GM10248 (cell line): ENCODE measurements around the gene NTSR1.
A peak's percentile ranks its signal among the peaks of the same experiment; 100 is the strongest.

ENCODE experiments used
- CTCF ChIA-PET: fragments of 300-600 bp; sonication (Branson Sonifier 250); formaldehyde crosslinking; extraction: SDS; loops from one replicate; lab custom pipeline; 2021; ENCODE audit warnings: antibody characterized with exemption; lab: Yijun Ruan, JAX
- POLR2A ChIA-PET: fragments of 350-650 bp; sonication (Branson Sonifier 250); formaldehyde crosslinking; extraction: SDS; loops from one replicate; lab custom pipeline; 2020; ENCODE audit warnings: antibody characterized with exemption; lab: Yijun Ruan, JAX
- DNase-seq: peaks from one replicate; pipeline ENCODE4 v3.0.0; 2012; ENCODE audit errors: extremely low spot score
- TF ChIP-seq, protein P1 (sequence below): IDR thresholded peaks from 2 replicates; pipeline ENCODE4 v1.5.1; 2012; ENCODE audit warnings: mild to moderate bottlenecking, low read depth; ENCODE audit errors: extremely low read depth, missing control alignments, control extremely low read depth

Gene NTSR1

DNA sequence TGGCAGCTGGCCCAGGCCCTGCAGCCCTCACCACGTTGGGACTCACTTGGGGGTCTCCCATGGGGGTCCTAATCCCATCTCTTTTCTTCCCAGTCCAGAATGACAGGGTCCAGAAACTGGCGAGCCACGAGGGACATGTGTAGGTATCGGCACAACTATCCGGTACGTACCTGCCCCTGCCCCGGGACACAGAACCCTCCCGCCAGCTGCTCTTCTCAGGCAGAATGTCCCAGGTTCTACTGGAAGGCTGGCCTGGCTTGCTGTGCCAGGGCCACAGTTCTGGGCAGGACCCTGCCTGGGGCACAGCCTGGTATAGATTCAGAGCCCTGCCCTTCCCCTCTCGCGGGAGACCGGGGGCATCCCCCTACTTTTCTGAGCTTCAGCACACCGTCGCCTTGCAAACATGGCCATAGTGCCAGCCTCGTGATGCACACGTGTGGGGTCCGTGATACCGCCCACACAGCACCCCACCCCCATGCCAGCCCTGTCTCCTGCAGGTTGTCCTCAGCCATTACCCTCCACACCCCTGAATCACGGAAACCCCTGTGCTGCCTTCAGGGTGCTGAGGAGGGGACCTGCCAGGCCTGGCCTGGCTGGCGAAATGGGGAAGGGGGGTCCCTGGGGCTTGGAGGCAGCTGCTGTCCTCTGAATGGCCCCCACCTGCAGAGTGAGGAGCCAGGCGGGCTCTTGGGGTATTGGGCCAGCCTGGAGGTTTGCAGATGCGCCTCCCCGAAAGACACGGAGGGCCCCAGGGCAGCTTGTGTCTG is 99.0 kb downstream of the NTSR1 start:
- ChIA-PET POLR2A (interaction anchor here (0.7 kb wide), 1 partner anchor 13 kb away, joined by 4 read pairs; no protein-coding TSS in a partner anchor), CTCF (interaction anchor here (0.7 to 3.5 kb wide), 27 partner anchors 8 to 308 kb away, joined by 3 to 24 read pairs (median 4); partner anchors contain the start of genes COL9A3, MRGBP and SLCO4A1)
- TF ChIP-seq, protein P1, sequence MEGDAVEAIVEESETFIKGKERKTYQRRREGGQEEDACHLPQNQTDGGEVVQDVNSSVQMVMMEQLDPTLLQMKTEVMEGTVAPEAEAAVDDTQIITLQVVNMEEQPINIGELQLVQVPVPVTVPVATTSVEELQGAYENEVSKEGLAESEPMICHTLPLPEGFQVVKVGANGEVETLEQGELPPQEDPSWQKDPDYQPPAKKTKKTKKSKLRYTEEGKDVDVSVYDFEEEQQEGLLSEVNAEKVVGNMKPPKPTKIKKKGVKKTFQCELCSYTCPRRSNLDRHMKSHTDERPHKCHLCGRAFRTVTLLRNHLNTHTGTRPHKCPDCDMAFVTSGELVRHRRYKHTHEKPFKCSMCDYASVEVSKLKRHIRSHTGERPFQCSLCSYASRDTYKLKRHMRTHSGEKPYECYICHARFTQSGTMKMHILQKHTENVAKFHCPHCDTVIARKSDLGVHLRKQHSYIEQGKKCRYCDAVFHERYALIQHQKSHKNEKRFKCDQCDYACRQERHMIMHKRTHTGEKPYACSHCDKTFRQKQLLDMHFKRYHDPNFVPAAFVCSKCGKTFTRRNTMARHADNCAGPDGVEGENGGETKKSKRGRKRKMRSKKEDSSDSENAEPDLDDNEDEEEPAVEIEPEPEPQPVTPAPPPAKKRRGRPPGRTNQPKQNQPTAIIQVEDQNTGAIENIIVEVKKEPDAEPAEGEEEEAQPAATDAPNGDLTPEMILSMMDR, result no peak
- no peak for DNase-seq

- ChIA-PET CTCF (interaction anchor here (0.6 to 3.5 kb wide), 32 partner anchors 9 to 399 kb away, joined by 3 to 24 read pairs (median 4); partner anchors contain the start of genes MRGBP and SLCO4A1), POLR2A (interaction anchor here (0.7 kb wide), 2 partner anchors 14 to 267 kb away, joined by 4 to 10 read pairs; no protein-coding TSS in a partner anchor)
- TF ChIP-seq, protein P1, result peak; percentile 83
- DNase-seq, result peak; percentile 82
Observed at GRCh38 chr20:62808211-62808865, 99.7 kb downstream of the NTSR1 start.

- no peak for DNase-seq
- ChIA-PET CTCF (interaction anchor here (1.2 to 3.5 kb wide), 6 partner anchors 13 to 124 kb away, joined by 3 to 24 read pairs (median 7); partner anchors contain the start of gene MRGBP), POLR2A (no interaction called here)
Observed at GRCh38 chr20:62809530-62810428, 101.1 kb downstream of the NTSR1 start.

GRCh38 chr20:62811320-62811719 is 102.7 kb downstream of the NTSR1 start:
- CTCF ChIA-PET, result interaction anchor here (0.9 to 1.1 kb wide), 2 partner anchors 9 to 22 kb away, joined by 3 read pairs; no protein-coding TSS in a partner anchor

More at GRCh38 chr20:62809530-62810428, 101.1 kb downstream of the NTSR1 start:
- TF ChIP-seq, protein P1, result no peak

DNA sequence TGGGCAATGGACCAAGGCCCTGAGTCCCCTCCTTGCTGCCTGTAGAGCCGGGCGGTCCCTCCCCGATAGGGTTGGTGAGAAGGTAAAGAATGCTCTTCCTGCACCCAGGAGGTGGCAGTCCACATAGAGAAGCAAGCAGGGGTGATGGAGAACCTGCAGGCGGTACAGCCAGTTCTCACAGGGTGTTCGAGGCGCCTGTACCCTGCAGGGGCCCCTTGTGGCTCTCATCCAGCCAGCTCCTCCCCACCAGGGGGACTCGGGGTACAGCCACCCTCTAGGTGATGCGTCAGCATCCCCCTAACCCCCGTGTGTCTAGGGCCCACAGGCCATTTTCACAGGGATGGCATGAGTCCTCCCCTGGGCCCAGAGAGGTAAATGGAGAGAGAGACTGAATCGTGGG is 103.1 kb downstream of the NTSR1 start:
- CTCF ChIA-PET, result interaction anchor here (0.9 to 1.2 kb wide), 2 partner anchors 9 to 312 kb away, joined by 3 read pairs; no protein-coding TSS in a partner anchor
- DNase-seq, result no peak
- POLR2A ChIA-PET, result no interaction called here
- TF ChIP-seq, protein P1, result no peak

More at GRCh38 chr20:62811320-62811719, 102.7 kb downstream of the NTSR1 start:
- TF ChIP-seq, protein P1, result no peak
- POLR2A ChIA-PET, result no interaction called here
- no peak for DNase-seq
